HG03139 (cell line): ENCODE data around the gene PRR29.
"Not testable (repeated sequence)": the region's sequence is repeated elsewhere in the genome, so short reads cannot be mapped to it uniquely, and the experiment has no call there.

ENCODE experiments used
- ATAC-seq: cut with Tn5 transposase; IDR thresholded peaks from one replicate; pipeline ENCODE4 v1.9.1; 2021; ENCODE audit not compliant: unreplicated experiment

The PRR29 gene

DNA sequence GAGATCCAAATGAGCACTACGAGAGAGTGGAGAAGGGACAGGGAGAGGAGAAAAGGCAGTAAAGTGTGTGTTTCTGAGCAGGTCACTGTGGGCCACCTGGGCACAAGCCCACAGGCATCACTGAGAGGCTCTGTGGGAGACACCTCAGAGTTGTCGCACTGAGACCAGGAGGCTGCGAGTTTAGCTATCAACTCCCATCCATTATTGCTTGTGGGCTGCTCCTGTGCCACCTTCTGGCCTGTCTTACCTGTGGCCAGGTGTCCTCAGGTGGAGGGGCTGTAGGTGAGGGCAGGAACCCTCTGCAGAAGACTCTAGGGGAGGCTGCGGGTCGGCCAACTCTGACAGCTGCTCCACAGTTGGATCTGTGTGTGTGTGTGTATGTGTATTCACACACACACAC lies 2.5 kb upstream of the PRR29 start:
- ATAC-seq: no peak

DNA sequence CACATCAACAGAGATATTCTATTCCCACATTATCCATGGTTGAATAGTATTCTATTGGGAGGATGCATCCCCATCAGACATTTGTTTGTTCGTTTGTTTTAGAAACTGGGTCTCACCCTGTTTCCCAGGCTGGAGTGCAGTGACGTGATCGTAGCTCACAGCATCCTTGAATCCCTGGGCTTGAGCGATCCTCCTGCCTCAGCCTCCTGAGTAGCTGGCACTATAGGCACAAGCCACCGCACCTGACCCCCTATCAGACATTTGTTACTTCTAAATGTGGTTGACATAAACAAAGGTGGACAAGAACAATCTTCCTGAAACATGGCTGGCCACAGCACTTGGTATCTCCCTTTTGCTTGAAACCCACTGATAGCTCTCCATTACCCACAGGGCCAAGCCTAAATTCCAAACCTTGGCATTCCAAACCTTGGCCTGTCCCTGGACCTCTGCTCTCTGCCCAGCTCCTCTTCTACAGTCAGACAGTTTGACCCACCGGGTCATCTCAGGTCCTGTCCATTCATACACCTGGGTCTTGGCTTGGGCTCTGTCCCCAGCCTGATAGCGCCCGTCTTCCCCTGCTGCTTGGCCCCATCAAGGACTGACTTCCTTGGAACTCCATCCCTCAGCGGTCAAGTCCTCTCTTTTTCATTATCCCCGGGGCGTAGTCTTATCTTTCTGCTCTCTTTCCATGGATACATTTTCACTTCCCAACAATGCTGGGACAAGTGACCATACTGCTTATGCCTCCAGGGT lies 1.5 kb upstream of the PRR29 start:
- ATAC-seq: no peak

DNA sequence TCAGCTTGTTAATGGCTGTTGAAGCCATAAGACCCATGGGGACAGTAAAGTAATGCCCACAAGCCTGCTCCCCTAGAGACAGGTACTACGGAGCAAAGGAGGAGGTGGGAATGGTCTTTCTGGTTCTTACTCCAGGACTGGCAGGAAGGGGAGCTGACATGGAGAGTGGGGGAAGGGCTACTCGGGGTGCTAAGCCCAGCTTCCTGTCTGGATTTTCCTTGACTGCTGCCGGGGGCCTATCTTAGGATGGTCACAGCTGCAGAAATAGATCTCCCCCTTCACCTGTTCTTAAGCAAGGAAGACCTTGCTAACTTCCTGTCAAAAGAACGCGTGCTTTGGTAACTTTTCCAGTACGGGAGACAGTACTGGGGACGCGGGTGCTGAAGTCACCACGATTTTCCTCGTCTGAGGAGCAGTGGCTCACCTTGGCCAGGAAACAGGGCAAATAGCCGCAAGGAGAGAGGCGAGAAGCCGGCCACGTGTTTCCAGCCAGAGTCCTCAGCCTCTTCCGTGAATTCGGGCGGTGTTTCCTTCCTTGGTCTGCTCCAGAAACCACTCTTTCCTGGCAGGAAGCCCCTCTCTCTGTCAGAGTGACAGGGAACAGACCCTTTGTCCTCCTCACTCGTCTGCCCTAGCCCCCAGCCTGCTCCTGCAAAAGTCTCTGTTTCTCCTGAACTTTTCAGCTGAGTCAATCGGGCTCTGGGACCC lies 656 bp upstream of the PRR29 start:
- no peak for ATAC-seq

DNA sequence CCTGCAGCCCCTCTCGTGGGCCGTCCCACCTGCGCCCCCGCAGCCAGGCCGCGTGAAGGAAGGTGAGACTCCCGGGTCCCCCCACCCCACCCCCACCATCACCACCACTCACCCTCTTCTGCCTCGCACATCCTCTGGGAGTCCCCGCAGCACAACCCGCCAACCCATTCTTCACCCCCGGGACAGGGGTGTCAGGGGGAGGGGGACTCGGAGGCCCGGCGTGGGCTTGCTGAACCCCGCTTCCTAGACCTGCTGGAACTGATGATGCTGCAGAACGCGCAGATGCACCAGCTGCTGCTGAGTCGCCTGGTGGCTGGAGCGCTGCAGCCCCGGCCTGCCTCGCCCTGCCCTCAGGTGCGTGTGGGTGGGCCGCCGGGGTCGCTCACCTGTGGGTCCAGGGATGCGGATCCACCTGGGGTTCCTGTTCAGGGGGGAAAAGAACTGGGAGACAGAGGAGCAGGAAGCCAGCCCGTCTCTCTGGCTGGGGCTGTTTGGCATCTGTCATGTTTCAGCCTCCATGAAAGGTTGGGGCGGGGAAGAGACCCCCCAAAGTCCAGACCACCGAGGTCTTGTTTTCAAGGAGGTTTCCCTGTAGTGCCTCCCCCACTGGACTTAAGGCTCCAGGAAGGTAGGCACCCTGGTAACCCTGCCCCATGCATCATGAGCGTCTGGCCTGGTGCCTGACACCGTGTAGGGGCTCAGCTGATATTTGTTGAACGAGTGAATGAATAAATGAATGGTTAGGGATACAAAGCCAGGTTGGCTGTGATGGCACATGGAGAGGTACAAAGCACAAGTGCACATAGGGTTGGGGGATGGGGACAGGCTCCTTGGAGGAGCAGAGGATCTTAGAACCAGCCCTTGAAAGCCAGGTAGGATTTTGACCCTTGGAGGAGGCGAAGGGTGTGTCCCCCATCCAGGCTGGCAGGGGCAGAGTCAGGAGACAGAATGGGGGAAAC lies 849 bp downstream of the PRR29 start:
- ATAC-seq: no peak

DNA sequence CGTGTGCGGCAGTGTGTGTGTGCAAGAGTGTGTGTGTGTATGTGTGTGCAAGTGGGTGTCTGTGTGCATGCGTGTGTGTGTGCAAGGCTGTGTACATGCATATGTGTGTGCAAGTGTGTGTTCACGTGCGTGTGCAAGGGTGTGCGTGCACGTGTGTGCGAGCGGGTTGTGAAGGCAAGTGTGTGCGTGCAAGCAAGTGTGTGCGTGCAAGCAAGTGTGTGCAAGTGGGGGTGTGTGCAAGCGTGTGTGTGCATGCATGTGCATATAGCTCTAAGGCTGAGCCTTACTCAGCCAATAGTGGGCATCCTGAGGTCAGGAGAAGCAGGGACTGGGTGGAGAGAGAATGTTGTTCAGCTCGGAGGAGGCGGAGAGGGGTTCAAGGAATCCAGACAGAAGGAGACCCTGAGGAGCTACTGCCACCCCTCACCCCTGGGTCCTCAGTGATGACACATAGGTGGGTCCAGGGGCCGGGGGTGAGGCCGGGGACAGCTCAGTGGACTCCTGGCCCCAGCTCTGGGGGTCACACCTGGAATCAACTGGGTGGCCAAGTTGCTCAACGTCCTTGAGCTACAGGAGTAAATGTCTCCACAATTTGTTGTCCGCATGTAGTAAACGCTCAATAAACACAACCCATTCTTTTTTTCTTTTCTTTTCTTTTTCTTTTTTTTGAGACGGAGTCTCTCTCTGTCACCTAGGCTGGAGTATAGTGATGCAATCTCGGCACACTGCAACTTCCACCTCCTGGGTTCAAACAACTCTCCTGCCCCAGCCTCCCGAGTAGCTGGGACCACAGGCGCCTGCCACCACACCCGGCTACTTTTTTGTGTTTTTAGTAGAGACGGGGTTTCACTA lies 1.8 kb downstream of the PRR29 start:
- no peak for ATAC-seq

DNA sequence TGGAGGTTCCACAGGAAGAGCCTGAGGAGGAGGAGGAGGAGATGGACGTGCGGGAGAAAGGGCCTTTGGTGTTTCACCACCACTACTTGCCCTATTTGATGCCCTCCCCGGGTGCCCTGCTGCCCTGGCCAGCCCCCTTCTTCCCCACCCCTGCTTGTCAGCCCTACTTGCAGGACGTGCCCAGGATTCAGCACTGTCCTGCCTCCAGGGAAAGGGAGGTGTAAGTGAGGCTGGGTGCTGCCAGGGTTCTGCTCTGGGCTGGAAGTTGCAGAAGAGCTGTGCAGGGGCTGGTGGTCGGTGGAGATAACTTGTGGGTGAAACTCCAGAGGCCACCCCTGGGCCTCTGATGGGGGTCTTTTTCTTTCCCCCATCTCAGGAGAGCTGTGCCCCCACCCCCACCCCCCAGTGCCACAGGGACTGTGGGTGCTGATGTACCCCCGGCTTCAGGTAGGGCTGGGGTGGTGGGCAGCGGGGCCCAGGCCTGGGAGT lies 3.0 kb downstream of the PRR29 start:
- no peak for ATAC-seq

DNA sequence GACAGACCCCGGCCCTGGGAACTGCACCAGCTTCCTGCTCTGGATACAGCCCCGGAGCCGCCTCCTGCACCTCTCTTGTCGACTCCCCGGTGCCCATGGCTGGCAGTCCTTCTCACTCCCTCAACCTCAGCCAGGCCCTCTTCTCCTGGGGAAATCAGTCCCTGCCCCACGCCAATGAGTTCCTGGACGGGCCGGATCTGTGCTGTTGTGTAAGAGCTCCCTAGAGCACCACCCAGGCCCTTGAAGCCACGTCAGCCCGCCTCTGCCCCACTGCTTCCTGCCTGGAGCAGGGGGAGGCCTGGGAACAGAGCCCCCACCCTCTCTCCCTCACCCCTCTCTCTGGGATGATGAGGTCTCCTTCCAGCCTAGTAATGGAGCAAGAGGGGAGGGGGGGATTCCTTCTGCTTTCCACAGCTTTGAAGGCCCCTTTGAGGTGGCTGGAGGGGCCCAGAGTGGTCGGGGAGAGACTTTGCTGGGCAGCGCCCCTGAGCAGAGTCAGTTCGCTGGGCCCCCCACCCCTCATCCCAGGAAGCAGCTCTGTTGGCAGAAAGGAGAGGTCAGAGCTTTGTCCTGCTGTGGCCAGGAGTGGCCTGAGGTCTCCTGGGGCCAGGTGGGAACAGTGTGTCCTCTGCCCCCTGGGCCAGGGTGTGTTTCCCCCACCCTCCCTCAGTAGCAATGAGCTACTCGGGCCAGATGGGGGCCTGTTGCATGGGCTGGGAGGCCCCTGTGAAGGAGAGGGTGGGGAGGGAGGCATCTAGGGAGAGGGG lies 3.8 kb downstream of the PRR29 start:
- ATAC-seq: no peak

DNA sequence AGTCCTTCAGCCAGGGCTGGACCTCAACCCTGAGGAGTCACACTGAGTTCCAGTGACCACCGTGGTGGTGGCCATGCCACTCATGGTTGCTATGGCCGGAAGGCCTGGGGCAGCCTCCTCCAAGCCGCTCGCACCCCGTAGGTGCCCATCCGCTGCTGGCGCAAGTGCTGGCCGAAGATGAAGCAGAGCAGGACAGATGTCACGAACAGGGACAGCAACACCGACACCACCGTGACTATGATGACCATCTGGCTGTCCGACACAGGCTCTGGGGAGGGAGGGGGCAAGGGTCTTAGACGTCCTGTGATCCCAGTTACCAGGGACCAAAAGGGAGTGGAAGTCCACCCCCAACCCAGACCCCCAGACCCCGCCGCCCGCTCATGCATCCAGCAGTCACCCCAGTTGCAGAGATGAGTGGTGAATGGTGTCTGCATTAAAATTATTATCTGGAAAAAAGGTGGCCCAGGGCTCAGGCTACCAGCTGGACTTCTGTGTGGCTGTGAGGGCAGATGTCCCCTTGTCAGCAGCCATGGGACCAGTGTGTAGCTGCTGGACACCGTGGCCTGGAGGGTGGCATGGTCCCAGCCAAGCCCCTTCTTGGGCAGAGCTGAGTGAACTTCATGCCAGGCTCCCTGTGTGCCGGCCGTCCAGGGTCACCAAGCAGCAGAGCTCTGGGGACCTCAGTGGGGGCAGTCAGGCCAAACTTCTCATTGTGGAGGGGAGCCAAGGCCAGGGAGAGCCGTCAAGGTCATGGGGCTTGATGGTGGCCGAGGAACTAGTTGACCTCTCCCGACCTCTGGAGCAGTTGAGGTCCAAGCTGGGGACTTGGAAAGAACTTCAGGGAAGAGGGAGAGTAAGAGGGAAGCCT lies 4.7 kb downstream of the PRR29 start:
- no peak for ATAC-seq

DNA sequence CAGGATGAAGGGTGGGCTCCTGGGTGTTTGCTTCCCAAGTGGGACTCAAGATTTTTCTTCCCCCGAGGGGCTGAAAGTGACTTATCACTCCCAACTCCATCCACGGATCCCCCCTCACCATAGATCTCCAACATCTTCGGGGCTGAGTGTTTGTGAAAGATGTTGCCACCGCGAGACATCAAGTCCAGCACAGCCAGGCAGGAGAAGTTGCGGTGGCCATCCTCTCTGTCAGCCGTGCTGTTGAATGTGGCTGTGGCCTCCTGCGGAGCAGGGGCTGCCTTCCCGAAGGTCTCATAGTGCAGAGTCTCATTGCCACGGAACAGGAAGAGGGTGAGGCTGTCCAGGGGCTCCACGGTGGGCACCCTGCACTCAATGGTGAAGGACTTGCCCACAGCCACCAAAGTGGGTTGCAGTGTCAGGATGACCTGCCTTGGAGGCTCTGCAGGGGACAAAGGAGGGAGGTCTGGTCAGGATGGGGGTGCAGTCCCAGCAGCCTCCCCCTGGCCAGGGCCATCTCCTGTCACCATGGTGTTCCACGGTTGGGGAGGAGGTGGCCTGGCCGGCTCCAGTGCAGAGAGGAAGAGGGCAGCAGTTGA lies 5.5 kb downstream of the PRR29 start:
- no peak for ATAC-seq

DNA sequence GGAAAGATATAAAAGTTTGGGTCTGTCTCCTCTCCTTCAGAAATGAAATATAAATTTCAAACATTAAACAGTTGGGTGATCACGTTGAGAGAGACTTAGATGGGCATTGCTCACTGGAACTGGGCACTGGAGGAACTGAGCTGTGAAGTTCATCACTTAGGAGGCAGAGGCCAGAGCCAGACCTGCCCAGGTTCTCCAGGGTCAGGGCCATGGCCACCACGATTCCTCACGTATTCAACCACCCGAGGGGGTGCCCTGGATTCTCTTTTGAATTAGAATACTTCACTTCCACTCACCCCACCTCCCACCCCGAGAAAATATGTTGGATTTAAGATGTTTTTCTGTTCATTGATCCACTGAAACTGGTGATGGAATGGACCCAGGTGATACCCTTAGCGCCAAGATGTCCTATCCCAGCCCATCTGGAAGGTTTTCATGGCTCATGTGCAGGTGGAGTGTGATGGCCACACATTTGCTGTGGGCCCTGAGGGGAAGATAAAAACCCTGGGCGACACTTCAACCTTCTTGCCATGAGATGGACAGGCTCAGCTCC lies 6.1 kb downstream of the PRR29 start:
- ATAC-seq: no peak

DNA sequence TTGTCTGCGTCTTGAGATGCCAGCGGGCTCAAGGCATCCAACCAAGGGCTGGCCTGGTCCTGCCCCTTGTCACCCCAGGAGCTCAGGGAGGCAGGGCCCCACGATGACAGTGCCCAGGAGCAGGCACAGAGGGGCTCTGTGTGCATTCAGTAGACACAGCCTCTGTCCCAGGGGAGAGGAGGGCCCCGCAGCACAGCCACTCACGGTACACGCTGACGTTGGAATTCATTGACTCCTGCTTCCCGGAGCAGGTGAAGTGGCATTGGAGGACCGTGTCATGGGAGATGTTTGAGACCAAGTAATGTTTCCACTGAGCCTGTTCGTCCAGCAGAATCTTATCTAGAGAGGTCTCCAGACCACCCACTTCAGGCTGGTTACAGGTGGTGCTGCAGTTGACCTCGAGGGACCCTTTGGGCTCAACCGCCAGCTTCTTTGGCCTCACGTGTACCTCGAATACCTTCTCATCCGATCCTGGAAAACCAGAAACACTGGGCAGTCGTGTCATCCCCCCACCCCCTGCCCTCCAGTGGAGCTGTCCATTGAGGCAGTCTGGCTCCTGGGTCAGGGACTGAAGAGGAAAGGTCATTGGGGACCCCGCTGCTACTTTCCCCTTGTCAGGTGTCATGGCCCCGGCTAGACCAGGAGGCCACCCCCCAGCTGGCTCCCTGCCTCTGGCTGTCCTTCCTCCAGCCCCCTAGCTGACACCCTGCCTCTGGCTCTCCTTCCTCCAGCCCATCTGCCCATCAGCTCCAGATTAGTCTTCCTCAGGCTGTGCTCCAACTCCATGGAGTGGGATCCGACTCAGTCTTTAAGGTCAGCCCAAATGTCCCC lies 7.0 kb downstream of the PRR29 start:
- no peak for ATAC-seq

DNA sequence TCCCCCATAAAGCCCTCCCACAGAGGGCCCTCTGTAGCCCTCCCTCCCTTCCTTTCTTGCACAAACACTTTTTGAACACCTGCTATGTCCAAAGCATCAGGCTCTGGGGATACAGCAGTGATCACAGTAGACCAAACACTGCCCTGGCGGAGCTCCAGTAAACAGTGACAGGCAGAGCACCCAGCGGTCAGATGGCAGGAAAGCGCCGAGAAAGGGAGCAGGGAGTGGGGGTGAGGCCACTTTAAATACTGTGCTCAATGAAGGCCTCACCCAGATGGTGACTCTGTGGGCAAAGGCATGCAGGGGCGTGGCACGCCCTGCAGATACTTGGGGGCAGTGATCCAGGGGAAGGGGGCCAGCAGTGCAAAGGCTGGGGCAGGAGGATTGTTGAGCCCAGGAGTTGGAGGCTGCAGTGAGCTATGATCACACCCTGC lies 7.6 kb downstream of the PRR29 start:
- no peak for ATAC-seq

DNA sequence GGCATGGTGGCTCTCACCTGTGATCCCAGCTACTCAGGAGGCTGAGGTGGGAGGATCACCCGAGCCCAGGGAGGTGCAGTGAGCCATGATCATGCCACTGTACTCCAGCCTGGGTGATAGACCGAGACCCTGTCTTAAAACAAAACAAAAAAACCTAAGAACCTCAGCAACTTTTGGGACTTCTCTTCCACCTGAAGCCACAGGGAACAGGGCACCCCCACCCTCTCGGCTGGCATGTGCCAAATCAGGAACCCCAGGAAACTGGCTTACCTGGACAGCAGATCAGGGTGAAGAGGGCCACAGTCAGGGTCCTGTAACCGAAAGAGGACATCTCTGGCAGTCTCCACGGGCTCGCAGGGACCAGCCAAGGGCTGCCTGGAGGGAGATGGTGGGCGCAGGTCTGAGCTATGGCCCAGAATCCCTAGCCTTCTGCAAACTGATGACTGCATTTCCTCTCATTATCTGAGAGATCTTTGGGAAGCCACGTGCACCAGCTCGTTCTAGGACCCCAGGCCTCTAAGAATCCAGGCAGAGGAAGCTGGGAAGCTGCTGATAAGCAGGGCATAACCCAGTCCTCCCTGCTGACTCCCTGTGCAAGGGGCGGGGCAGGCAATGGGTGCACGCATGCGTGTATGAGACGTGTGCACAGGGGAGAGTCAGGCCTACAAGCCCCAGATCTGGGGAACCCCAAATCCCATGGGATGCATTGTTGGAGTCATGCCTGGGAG lies 8.4 kb downstream of the PRR29 start:
- ATAC-seq: no peak

DNA sequence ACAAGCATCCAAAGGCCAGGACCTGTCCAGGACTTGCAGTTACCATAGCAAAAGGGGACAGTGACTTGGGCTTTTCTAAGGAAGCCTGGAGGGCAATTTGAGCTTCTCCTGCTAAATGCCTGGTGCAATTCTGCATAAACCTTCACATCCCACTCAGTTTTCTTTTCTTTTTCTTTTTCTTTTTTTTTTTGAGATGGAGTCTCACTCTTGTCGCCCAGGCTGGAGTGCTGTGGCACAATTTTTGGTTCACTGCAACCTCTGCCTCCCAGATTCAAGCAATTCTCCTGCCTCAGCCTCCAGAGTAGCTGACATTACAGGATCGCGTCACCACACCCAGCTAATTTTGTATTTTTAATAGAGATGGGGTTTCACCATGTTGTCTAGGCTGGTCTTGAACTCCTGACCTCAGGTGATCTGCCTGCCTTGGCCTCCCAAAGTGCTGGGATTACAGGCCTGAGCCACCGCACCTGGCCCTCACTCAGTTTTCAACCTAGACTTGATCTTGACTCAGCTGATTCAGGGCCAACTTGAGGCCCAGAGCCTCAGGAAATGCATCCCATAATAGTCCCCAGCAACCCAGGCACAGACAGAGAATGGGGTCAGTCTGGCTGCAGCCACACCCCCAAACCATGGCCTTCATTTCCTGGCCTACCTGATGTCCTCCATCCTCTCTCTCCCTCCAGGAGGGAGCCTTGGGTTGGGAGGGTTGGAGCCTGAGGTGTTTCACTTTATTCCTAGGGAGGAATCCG lies 9.1 kb downstream of the PRR29 start:
- not testable (repeated sequence) for ATAC-seq

DNA sequence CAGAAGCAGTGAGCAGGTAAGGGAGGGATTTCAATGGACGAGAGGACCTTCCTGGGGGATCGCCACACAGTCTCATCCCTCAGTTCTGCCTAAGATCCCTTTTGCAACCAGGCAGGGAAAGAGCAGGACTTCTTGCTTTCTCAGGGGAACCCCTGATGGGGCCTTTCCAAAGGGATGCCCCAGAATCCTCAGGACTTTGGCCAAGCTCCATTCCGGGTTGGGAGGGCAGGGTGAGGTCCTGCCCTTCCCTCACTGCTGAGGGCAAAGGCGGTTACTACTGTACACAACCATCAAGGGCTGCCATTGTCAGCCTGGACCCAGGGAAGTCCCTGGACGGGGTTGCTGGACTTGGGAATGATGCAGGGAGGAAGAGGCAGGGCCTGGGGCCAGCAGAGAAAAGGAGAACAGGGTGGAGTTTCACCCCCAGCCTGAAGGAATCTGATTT lies 9.7 kb downstream of the PRR29 start:
- no peak for ATAC-seq

DNA sequence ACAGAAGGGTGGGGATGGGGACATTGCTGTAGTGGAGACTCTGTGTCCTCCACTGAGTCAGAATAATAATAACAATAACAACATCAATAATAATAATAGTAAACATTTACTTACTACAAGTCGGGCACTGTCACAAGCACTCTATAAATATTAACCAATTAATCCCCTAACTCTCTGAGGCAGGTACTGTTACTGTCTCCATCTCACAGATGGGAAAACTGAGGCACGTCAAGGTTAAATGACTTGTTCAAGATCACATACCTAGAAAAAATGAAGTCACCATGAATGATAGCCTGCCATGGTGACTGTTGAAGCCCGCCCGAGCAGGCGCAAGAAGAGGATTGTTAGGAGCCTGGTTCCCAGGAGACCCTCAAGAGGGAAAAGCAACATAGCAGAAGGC lies 10.2 kb downstream of the PRR29 start:
- no peak for ATAC-seq
